ENCODE measurements around the gene PROCA1.
"Not testable (repeated sequence)": the region's sequence is repeated elsewhere in the genome, so short reads cannot be mapped to it uniquely, and the experiment has no call there.

The PROCA1 gene

DNA sequence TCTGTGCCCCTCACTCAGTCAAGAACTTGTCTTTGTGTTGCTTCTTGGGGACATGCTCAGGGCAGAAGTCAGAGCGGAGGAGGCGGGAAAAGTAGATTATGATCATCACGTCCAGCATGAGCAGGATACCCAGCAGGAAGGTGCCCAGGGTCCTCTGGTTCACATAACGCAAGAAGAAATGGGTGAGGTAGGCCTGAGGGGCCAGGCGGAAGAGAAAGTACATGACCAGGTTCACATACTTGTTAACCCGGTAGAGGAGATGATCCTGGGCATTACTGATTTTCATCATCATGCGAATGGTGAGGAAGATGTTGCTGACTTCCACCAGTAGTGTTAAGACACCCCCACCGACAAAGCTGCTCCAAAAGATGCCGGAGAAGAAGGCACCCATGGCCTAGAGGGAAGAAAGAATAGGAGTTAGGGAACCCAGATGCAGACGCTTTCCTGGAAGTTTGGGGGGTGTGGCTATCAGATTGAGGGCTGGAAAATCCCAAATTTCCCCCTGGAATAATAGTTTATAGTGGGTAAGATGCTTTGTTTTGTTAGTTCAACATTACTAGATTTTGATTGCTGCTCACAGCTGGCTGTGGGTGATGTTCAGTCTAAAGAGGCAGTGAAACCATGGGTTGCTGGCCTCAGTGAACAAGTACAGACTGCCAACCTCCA is 12.9 kb upstream of the PROCA1 start:
- DNase-seq, result no peak

DNA sequence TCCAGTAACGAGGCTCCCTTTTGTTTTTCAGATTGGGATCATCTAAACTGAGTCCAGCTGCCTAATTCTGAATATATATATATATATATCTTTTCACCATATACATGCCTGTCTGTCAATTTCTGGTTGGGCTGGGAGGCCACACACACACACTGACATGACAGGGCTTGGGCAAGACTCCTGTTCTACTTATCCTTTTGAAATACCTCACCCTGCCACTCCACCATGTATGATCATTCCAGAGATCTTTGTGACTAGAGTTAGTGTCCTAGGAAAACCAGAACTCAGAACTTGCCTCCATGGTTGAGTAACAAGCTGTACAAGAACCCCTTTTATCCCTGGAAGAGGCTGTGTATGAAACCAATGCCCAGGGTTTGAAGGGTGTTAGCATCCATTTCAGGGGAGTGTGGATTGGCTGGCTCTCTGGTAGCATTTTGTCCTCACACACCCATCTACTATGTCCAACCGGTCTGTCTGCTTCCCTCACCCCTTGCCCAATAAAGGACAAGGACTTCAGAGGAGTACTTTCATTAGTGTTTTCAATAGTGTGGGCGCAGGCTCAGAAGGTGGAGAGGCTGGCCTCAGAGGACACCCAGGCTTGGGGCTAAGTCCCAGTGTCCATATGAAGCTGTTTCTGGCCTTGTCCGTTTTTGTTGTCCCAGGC is 12.3 kb upstream of the PROCA1 start:
- DNase-seq, result not testable (repeated sequence)

DNA sequence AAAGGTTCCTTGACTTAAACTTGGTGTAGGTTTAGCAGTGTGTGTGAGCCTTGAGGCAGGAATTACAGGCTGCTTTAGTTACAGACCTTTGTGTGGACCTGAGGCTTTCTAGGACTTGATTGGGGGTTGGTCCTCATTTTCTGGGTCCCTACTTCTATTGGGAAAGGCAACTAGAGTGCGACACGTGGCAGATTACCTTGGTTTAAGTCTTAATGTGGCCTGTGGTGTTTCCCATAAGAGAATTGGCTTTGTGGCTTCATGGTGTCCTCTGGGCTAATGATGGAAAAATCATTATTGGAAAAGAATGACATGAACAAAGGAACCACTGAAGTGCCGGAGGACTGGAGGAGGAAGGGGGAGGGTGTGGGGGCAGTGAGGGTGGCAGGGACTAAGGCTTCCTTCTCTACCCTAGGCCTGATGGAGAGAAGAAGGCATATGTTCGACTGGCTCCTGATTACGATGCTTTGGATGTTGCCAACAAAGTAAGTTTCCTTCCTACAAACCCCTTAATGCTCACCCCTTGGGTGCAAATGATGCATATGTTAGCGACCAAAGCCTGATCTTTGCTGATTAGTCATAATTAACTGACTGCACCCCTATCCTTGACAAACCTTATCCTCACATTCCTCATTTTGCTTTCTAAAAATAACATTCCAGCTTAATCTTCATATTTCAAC is 11.6 kb upstream of the PROCA1 start:
- DNase-seq, result no peak

DNA sequence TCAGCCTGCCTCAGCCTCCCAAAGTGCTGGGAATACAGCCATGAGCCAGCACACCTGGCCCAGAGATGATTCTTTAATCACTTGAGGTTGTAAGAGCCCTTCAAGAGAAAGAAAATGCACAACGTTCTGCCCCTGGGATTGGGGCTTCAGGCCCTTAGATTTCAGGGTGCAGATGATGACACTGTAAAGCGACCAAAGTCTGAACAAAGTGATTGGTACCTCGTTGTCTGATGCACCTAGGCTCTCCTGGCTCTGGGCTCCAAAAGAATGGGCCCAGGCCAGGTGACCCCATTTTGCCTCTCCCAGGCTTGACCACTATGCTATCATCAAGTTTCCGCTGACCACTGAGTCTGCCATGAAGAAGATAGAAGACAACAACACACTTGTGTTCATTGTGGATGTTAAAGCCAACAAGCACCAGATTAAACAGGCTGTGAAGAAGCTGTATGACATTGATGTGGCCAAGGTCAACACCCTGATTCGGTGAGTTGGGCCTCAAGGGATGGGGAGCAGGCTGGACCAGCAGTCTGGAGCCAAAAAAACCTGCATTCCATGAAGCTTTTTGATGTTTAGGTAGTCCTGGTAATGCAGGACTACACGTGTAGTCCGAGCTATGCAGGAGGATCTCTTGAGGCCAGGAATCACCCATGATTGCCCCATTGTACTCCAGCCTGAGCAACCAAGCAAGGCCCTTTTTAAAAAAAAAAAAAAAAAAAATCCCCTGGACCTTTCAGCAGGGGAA is 10.9 kb upstream of the PROCA1 start:
- DNase-seq, result no peak

DNA sequence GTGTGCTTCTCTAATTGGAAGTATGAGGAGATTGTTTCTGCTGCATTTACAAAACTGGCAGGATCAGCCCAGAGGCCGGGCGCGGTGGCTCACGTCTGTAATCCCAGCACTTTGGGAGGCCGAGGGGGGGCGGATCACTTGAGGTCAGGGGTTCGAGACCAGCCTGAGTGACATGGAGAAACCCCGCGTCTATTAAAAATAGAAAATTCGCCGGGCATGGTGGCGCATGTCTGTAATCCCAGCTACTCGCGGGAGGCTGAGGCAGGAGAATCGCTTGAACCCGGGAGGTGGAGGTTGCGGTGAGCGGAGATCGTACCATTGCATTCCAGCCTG is 9.3 kb upstream of the PROCA1 start:
- DNase-seq, result not testable (repeated sequence)

DNA sequence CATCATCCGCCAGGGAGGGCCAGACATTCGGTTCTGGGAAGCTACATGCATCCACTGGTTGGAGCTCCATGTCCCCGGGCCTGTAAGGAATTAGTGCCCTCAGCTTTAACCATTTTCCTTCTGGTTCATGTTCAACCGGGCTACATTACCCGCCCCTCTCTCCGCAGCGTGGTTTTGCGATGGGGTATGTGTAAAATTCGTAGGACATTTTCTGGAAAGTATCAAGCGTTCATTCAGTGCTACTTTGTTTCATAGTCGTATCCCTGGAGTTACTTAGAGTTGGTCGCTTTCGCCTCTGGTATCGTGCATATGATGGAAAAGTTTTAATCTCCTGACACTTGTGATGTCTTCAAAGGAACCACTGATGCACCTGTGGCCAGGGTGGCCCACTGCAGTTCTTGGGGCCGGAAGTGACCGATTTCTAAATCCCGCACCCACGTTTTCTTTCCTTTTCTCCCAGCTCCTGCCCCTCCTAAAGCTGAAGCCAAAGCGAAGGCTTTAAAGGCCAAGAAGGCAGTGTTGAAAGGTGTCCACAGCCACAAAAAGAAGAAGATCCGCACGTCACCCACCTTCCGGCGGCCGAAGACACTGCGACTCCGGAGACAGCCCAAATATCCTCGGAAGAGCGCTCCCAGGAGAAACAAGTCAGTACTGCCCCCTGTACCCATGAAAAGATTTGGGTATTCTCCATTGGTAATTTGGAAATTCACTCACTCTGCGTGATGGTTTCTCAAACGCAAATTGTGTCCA is 8.7 kb upstream of the PROCA1 start:
- no peak for DNase-seq

DNA sequence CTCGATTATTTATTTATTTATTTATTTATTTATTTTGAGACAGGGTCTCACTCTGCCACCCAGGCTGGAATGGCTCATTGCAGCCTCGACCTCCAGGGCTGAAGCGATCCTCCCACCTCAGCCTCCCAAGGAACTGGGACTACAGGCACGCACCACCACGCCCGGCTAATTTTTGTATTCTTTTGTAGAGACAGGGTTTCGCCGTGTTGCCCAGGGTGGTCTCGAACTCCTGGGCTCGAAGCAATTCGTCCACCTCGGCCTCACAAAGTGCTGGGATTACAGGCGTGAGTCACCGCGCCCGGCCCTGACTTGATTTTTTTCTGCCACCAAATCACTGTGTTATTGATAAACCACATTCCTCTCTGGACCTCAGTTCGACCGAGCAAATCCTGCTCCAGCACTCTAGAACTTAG is 7.3 kb upstream of the PROCA1 start:
- no peak for DNase-seq

DNA sequence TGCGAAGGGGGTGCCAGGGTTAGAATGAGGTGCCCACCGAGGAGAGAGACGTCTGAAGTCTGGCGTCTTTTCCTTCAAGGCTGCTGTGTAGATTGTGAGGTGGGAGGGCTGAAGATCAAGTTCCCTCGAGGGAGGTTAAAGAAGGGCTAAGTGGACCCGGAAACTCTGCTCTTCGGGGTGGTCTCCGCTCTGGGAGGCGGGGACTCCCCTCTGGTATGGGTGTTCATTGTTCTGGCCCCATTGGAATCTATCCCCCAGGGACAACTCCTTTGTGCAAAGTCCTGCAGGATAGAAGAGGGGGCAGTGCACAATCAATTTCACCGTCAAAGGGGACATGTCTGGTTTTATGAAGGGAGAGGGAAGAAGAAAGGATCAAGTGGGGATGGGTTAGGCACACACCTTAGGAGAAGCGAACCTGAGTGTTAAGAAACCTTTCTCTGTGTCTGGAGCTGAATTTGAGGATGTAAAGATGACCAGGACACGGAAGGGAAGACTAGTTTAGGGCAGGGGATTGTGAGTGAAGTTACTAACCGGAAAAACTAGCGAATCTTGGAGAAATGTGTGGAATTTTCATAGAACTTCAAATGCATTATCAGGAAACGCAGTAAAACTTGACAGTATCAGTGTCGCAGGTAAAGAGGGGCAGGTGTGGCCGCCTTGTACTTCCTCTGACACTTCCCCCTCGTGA is 6.8 kb upstream of the PROCA1 start:
- DNase-seq, result no peak

DNA sequence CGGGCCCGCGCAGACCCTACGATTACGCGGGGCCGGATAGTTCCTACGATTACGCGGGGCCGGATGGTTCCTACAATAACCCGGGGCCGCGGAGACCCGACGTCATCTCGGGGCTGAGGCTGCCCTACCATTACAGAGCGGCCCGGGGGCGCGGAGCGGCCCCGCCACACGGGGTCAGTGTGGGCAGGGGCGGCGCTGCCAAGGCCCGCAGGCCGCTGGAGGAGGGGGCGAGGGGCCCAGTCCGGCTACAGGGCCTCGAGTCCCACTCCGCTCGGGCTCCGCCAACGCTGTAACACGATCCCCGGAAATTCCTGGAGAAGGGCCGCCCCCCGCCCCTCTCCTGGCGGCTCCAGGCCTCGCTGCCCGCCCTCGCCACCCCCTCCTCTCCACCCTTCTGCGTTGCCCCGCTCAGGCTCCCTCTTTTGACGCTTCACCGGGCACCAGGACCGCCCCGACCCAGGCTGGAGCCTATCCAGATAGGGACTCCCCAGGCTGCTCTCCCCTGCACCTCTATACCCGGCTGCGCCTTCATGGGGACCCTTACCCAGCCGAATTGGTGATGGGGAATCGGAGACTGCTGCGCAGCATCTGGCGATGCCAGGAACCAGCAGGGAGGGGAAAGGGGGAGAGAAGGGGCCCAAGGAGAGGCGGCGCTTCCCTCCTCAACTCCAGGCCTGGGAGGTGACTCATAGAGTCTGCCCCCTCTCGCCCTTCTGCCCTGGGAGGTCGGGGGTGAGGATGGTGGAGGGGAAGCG is 6.1 kb upstream of the PROCA1 start, which contains the start of gene RAB34:
RAB34 (minus strand) TSS at position 291 of the 755 bp plus-strand sequence. CDS start 602 bp downstream, outside the sequence.
- peak; percentile 43 for DNase-seq

DNA sequence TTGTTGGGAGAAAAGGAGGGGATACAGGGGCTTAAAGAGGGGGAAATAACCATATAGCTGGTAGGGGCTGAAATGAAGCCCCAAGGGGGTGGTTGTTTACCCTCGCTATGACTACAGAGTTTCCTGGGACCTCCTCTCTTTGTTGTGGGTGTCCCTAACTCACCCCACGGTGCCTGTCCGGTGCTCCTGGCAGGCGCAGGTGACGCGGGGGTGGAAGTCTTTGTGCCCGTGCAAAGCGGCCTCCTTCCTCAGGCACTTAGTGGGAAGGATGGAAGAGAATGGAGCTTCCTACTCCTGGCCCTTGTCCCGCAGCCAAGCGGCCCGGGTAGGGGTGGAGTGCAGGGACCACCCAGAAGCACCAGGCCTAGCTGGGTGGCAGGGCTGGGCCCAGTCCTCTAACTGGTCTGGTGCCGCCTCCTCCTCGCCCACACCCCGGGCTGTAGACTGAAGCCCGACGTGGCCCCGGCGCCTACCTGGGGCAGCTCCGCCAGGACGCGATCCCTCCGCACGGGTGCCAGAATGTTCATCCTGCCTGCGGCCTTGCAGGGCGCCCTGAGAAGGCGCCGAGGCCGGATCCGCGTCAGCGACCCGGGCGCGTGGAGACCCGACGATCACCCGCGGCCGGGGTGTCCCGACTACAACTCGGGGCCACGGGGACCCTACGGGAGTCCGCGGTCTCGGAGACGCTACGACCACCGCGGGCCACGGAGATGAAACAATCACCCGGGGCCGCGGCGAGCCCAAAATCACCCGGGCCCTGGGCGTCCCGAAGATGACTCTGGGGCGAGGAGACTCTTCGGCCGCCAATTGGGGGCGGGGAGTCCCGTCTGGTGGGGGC is 5.3 kb upstream of the PROCA1 start:
- no peak for DNase-seq

DNA sequence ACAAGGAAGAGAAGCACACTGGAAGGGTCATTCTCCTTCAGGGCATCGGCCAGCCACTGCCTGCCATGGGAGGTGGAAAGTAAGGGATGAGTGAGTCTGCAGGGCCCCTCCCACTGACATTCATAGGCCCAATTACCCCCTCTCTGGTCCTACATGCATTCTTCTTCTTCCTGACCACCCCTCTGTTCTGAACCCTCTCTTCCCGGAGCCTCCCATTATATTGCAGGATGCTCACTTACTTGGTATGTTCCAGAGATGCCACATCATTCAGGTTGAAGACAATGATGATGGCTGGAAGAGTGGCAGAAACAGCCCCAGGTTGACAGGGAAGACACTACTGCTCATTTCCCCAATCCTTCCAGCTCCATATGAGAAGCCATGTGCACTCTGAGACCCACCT is 3.5 kb upstream of the PROCA1 start:
- no peak for DNase-seq

DNA sequence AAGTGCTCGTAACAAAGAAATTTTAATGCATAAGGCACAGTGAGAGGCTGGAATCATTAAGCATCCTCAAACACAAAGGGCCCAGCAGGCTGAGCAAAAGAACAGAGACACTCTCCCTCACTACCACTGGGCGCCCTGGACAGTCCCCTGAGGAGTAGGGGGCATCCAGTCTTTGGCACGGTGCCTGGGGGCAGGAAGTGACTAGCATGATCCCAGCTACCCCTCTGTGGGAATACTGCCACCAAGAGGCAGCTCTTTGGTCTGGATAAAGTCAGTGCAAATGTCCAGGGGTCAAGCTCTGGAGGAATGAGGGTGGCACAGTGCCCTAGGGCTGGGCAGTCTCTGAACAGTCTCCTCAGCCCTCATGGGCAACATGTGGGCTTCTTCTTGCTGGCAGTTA is 2.6 kb upstream of the PROCA1 start:
- no peak for DNase-seq

DNA sequence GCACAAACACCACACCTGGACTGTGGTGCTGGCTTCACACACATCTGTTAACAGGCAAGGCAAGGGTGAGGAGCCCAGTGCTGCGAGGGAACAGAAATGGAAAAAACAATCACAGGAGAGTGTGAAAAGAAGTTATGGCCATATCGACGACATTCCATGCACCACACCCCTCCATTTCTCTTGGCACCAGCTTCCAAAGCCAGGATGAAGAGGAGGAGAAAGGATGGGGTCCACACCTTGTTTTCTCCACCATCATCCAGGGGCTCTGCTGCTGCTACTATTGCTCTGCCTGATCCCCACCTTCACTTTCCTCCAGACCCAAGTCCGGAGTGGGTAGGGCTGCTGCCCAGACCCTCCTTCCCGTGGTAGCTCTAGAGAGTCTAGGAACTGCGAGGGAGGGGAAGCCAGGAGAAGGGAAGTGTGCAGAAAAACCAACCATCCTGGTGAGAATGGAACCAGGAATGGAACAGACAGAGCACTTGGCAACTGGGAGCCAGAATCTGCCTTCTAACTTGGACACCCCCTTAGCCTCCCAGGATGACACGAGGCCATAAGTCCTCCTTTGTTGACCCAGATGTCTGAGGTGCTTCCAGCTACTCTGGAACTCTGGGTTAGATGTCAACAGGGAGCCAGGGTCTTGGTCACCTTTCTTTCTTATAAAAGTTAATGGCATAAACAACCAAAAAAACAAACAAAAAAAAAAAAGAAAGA is 1.2 kb upstream of the PROCA1 start:
- DNase-seq, result no peak

DNA sequence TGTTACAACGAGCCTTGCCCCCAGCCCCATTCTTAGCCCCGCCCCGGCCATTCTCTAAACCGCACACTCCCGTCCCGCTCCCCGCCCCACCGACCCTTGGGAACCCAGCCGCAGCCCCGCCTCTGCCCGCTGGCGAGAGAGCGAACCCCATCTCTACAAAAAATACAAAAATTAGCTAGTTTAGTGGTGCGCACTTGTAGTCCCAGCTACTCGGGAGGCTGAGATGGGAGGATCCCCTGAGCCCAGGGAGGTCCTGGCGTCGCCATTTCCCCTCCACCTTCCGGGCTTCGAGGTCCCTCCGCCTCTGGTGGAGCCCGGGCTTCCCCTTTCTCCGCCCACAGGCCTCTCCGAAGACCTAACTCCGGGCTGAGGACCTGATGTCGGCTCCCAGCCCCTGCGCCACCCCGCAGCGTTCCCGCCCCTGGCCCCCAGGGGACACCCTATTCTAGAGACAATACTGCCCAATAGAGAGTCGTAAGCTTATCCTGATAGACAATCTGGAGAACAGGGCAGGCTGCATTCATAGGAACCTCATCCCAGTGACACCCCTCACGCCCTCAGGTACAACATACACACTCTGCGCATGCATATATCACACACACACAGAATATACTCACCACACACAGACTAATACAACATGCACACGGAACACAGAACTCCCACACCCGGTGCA is 480 bp upstream of the PROCA1 start:
- peak; percentile 75 for DNase-seq

DNA sequence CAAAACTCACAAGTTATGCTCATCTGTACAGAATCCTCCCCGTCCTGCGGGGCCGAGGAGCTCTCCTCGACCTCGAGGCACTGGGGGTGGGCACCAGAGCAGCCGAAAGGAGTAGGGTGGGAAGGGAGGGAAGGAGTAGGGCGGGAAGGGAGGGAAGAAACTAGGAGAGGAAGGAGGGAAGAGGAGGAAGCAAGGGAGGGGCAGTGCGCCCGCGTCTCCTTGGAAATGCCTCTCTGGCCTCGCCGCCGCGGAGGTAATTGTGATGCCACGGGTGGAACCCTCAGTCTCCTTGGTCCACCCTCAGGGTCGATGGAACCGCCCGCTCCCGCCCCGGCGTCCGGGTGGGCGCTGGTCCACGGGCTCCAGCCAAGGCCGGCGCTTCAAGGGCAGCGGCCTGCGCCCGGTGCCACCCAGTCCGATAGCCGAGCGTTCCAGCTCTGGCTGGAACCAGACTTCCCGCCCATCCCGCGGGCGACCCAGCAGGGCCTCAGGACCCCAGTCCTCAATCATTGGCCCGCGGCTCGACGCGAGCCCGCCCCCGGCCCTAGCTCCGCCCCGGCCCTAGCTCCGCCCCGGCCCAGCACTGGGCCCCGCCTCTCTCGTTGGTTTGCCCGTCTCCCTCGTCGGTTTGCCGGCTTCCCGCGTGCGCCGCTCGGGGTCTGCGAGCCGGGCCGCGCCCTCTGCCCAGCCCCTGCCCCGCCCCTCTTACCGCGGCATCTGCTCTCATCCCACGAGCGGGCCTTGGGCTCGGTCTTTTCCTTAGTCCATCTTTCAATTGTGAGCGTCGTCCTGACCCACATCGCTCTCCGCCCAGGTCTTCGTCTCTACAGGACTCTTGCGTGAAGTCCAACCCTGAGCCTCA is 596 bp downstream of the PROCA1 start:
- peak; percentile 77 for DNase-seq

DNA sequence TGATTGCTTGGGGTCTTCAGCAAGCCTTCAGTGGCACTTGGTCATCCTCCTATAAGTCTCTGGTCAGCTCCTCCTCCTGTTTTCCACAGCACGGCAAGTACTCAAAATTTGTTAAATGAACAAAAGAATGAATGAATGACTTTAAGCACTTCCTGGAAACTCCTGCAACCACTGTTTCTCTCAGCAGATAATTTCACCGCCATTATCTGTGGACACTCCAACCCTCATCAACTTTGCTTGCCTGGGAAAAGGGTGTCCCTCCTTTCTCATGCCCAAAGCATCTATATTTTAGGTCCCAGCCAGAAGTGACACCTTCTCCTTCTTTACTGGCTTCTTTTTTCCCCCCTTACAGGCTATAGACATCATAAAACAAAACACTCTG is 4.4 kb downstream of the PROCA1 start:
- DNase-seq, result no peak

DNA sequence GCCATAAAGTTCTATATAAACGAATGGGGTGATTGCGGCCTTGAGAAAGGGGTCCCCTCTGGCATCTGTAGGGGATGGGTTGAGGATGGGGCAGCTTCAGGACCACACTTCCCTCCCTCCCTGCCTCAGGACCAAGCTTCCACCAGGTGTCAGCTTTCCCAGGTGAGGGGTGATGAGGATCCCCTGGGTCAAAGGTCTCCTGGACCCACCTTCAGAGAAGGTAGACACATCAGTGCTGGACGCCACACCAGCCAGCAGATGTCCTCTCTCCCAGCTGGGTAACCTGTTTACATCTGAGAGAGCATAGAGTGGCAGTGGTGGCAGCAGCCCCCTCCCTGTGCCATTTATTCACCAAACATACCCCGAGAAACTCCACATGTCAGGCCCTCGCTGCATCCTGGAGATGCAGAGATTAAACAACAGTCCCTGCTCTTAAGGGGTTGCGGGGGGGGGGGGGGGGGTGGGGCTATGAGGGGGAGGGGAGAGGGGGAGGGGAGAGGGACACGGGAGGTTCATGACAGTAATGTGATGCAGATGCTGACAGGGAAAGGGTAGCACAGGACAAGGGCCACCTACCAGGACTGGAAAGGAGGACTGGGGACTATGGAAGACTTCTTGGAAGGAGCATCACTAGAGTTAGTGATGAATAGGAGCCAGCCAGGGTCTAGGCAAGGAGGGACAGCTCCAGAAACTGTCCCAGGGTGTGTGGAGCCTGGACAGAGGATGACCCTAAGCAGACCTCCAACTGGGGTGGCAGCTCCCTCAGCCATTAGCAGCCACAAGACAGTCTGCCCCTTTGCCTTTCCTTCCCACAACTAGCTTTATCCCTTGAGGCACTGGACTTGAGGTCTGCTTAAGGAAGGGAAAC is 5.0 kb downstream of the PROCA1 start:
- DNase-seq, result no peak
